Measurements from ENCODE around the gene CHMP2A.

Gene CHMP2A

GRCh38 chr19:58551123-58551497 is 3.8 kb downstream of the CHMP2A start:
- Histone ChIP-seq H2BK12ac (ENCODE audit: low read length) (no peak overlapping the region), H3K36me3 (replicated peaks in 1 of 2; ENCODE audit: control insufficient read depth in 2 of 2, insufficient read depth in 2 of 2, low read length in 2 of 2) (peaks cover 68 to 82% of the 10 kb centered on the region in 2 donors), H3K27ac (replicated peaks; ENCODE audit: low read length) (no peak overlapping the region), H2BK5ac (ENCODE audit: low read length) (no peak overlapping the region), H3K27me3 (ENCODE audit: control insufficient read depth in 3 of 3, insufficient read depth in 3 of 3, low read depth in 1 of 3, low read length in 3 of 3) (no peaks in the 10 kb centered on the region), H2BK15ac (ENCODE audit: low read length) (no peak overlapping the region), H3K23ac (ENCODE audit: low read depth, low read length, poor library complexity) (no peak overlapping the region), H4K8ac (ENCODE audit: low read depth, low read length) (no peak overlapping the region), H3K4ac (ENCODE audit: low read length) (no peak overlapping the region), H3K4me2 (ENCODE audit: insufficient read depth, low read length, poor library complexity, severe bottlenecking) (no peak overlapping the region), H3K14ac (ENCODE audit: low read length) (no peak overlapping the region), H3K79me1 (ENCODE audit: low read depth, low read length) (peaks cover 22% of the 10 kb centered on the region), H3K4me3 (ENCODE audit: low read length in 2 of 2) (no peak overlapping the region), H3K9me3 (replicated peaks in 1 of 2; ENCODE audit: control insufficient read depth in 2 of 2, insufficient read depth in 1 of 2, low read depth in 1 of 2, low read length in 2 of 2) (peaks cover 0 to 2% of the 10 kb centered on the region in 2 donors), H2BK120ac (ENCODE audit: low read depth, low read length) (no peak overlapping the region), H3K4me1 (ENCODE audit: control insufficient read depth in 2 of 2, insufficient read depth in 1 of 2, low read depth in 1 of 2, low read length in 2 of 2) (peaks cover 10 to 21% of the 10 kb centered on the region in 2 donors), H3K9ac (ENCODE audit: low read depth, low read length, poor library complexity) (no peak overlapping the region), H2AK5ac (ENCODE audit: low read depth, low read length) (no peak overlapping the region), H4K91ac (ENCODE audit: low read depth, low read length, poor library complexity) (no peak overlapping the region), H2AFZ (ENCODE audit: low read length) (no peak overlapping the region), H3K18ac (ENCODE audit: low read length) (no peak overlapping the region)
- no CpG with 5 or more reads among the region's 1 CpG for WGBS, 2 donors (ENCODE audit: extremely low coverage in 2 of 2, insufficient read length in 2 of 2, insufficient replicate concordance in 1 of 2)
- no peak for DNase-seq (ENCODE audit: low spot score)

- Histone ChIP-seq H3K27me3 (ENCODE audit: control insufficient read depth in 3 of 3, insufficient read depth in 3 of 3, low read depth in 1 of 3, low read length in 3 of 3) (no peaks in the 10 kb centered on the region), H2BK120ac (ENCODE audit: low read depth, low read length) (no peak overlapping the region), H3K36me3 (replicated peaks in 1 of 2; ENCODE audit: control insufficient read depth in 2 of 2, insufficient read depth in 2 of 2, low read length in 2 of 2) (peaks cover 71 to 82% of the 10 kb centered on the region in 2 donors), H3K9me3 (replicated peaks in 1 of 2; ENCODE audit: control insufficient read depth in 2 of 2, insufficient read depth in 1 of 2, low read depth in 1 of 2, low read length in 2 of 2) (peaks cover 0 to 2% of the 10 kb centered on the region in 2 donors), H3K14ac (ENCODE audit: low read length) (no peak overlapping the region), H2AFZ (ENCODE audit: low read length) (no peak overlapping the region), H3K18ac (ENCODE audit: low read length) (no peak overlapping the region), H3K4me3 (ENCODE audit: low read length in 2 of 2) (no peak overlapping the region), H2BK15ac (ENCODE audit: low read length) (no peak overlapping the region), H3K23ac (ENCODE audit: low read depth, low read length, poor library complexity) (no peak overlapping the region), H3K4ac (ENCODE audit: low read length) (no peak overlapping the region), H2AK5ac (ENCODE audit: low read depth, low read length) (no peak overlapping the region), H3K4me2 (ENCODE audit: insufficient read depth, low read length, poor library complexity, severe bottlenecking) (no peak overlapping the region), H3K27ac (replicated peaks; ENCODE audit: low read length) (no peak overlapping the region), H3K9ac (ENCODE audit: low read depth, low read length, poor library complexity) (no peak overlapping the region), H3K4me1 (ENCODE audit: control insufficient read depth in 2 of 2, insufficient read depth in 1 of 2, low read depth in 1 of 2, low read length in 2 of 2) (peaks cover 15 to 26% of the 10 kb centered on the region in 2 donors), H2BK5ac (ENCODE audit: low read length) (no peak overlapping the region), H4K8ac (ENCODE audit: low read depth, low read length) (no peak overlapping the region), H4K91ac (ENCODE audit: low read depth, low read length, poor library complexity) (no peak overlapping the region), H2BK12ac (ENCODE audit: low read length) (no peak overlapping the region), H3K79me1 (ENCODE audit: low read depth, low read length) (peaks cover 24% of the 10 kb centered on the region)
- DNase-seq (ENCODE audit: low spot score), result no peak
- WGBS, 2 donors (ENCODE audit: extremely low coverage in 2 of 2, insufficient read length in 2 of 2, insufficient replicate concordance in 1 of 2), result no CpG with 5 or more reads among the region's 13 CpGs
Observed at GRCh38 chr19:58550362-58551122, 4.4 kb downstream of the CHMP2A start.

- no peaks in the 10 kb centered on the region for H3K27me3 ChIP-seq (ENCODE audit: control insufficient read depth in 3 of 3, insufficient read depth in 3 of 3, low read depth in 1 of 3, low read length in 3 of 3)
Observed at GRCh38 chr19:58549664-58550361, 5.1 kb downstream of the CHMP2A start.

More at GRCh38 chr19:58549664-58550361, 5.1 kb downstream of the CHMP2A start:
- H2BK12ac ChIP-seq (ENCODE audit: low read length), result no peak overlapping the region
- H3K9ac ChIP-seq (ENCODE audit: low read depth, low read length, poor library complexity), result no peak overlapping the region
- no peak overlapping the region for H2AK5ac ChIP-seq (ENCODE audit: low read depth, low read length)
- H4K8ac ChIP-seq (ENCODE audit: low read depth, low read length), result no peak overlapping the region
- H2AFZ ChIP-seq (ENCODE audit: low read length), result no peak overlapping the region
- H3K14ac ChIP-seq (ENCODE audit: low read length), result no peak overlapping the region
- no peak for DNase-seq (ENCODE audit: low spot score)
- H3K4me2 ChIP-seq (ENCODE audit: insufficient read depth, low read length, poor library complexity, severe bottlenecking), result no peak overlapping the region
- H3K4me1 ChIP-seq (ENCODE audit: control insufficient read depth in 2 of 2, insufficient read depth in 1 of 2, low read depth in 1 of 2, low read length in 2 of 2), result peaks cover 15 to 22% of the 10 kb centered on the region in 2 donors
- WGBS, 2 donors (ENCODE audit: extremely low coverage in 2 of 2, insufficient read length in 2 of 2, insufficient replicate concordance in 1 of 2), result no CpG with 5 or more reads among the region's 11 CpGs
- no peak overlapping the region for H2BK5ac ChIP-seq (ENCODE audit: low read length)
- H3K4me3 ChIP-seq (ENCODE audit: low read length in 2 of 2), result no peak overlapping the region
- H3K4ac ChIP-seq (ENCODE audit: low read length), result no peak overlapping the region
- H3K36me3 ChIP-seq (replicated peaks in 1 of 2; ENCODE audit: control insufficient read depth in 2 of 2, insufficient read depth in 2 of 2, low read length in 2 of 2), result peaks cover 72 to 86% of the 10 kb centered on the region in 2 donors
- no peak overlapping the region for H3K23ac ChIP-seq (ENCODE audit: low read depth, low read length, poor library complexity)
- H4K91ac ChIP-seq (ENCODE audit: low read depth, low read length, poor library complexity), result no peak overlapping the region
- peaks cover 0 to 2% of the 10 kb centered on the region in 2 donors for H3K9me3 ChIP-seq (replicated peaks in 1 of 2; ENCODE audit: control insufficient read depth in 2 of 2, insufficient read depth in 1 of 2, low read depth in 1 of 2, low read length in 2 of 2)
- no peak overlapping the region for H3K18ac ChIP-seq (ENCODE audit: low read length)
- H2BK120ac ChIP-seq (ENCODE audit: low read depth, low read length), result no peak overlapping the region
- H3K27ac ChIP-seq (replicated peaks; ENCODE audit: low read length), result no peak overlapping the region
- H3K79me1 ChIP-seq (ENCODE audit: low read depth, low read length), result peaks cover 24% of the 10 kb centered on the region
- no peak overlapping the region for H2BK15ac ChIP-seq (ENCODE audit: low read length)
